Activated naive CD8-positive, alpha-beta T cell treated with anti-CD3 and anti-CD28 coated beads for 36 hours (primary cell): ENCODE results near the gene ADGRV1. TPM values are rescaled to one million over a fixed set of nuclear protein-coding genes. Genes with fewer than 3 reads are reported as not detected.
"Not testable (repeated sequence)": the region's sequence is repeated elsewhere in the genome, so short reads cannot be mapped to it uniquely, and the experiment has no call there.

Experiments
- DNase-seq: peaks from one replicate; pipeline ENCODE4 v3.0.0; 2021
- H3K27ac Mint-ChIP-seq: one replicate; pipeline ENCODE4 v1.8.0; 2022; ENCODE audit warnings: mild to moderate bottlenecking, moderate library complexity, mixed read lengths
- H3K27me3 Mint-ChIP-seq: one replicate; pipeline ENCODE4 v1.8.0; 2022; ENCODE audit warnings: mild to moderate bottlenecking, mixed read lengths
- H3K36me3 Mint-ChIP-seq: one replicate; pipeline ENCODE4 v1.8.0; 2021; ENCODE audit warnings: mild to moderate bottlenecking, mixed read lengths
- H3K4me1 Mint-ChIP-seq: one replicate; pipeline ENCODE4 v1.8.0; 2021; ENCODE audit warnings: mixed read lengths
- H3K4me3 Mint-ChIP-seq: one replicate; pipeline ENCODE4 v1.8.0; 2022; ENCODE audit warnings: mild to moderate bottlenecking, moderate library complexity, mixed read lengths
- H3K9me3 Mint-ChIP-seq: one replicate; pipeline ENCODE4 v1.8.0; 2022; ENCODE audit warnings: mixed read lengths
- total RNA-seq, 2 experiments: library from RNA; stranded (reverse); gene quantifications; one replicate each; pipeline ENCODE4 v1.2.3, GENCODE V29; 2021

Gene ADGRV1
- total RNA-seq, 2 experiments from 2014 or later = 0.14 TPM; not detected in 1

GRCh38 chr5:90685425-90686022 is 126.9 kb downstream of the ADGRV1 start:
- no peaks in the 10 kb centered on the region for H3K4me1 Mint-ChIP-seq
- H3K27ac Mint-ChIP-seq = no peak overlapping the region
- no peak overlapping the region for H3K4me3 Mint-ChIP-seq
- no peak for DNase-seq
- no peaks in the 10 kb centered on the region for H3K36me3 Mint-ChIP-seq
- no peaks in the 10 kb centered on the region for H3K27me3 Mint-ChIP-seq
- peaks cover 2% of the 10 kb centered on the region for H3K9me3 Mint-ChIP-seq

DNA sequence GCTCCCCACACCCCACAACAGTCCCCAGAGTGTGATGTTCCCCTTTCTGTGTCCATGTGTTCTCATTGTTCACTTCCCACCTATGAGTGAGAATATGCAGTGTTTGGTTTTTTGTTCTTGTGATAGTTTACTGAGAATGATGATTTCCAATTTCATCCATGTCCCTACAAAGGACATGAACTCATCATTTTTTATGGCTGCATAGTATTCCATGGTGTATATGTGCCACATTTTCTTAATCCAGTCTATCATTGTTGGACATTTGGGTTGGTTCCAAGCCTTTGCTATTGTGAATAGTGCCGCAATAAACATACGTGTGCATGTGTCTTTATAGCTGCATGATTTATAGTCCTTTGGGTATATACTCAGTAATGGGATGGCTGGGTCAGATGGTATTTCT is 127.8 kb downstream of the ADGRV1 start:
- H3K27ac Mint-ChIP-seq, H3K27me3 Mint-ChIP-seq, H3K4me3 Mint-ChIP-seq, H3K9me3 Mint-ChIP-seq, H3K36me3 Mint-ChIP-seq, H3K4me1 Mint-ChIP-seq, DNase-seq: not testable (repeated sequence)

GRCh38 chr5:90687458-90687857 is 128.9 kb downstream of the ADGRV1 start:
- not testable (repeated sequence) for H3K9me3 Mint-ChIP-seq, H3K4me3 Mint-ChIP-seq, DNase-seq, H3K27me3 Mint-ChIP-seq, H3K36me3 Mint-ChIP-seq, H3K4me1 Mint-ChIP-seq, H3K27ac Mint-ChIP-seq

DNA sequence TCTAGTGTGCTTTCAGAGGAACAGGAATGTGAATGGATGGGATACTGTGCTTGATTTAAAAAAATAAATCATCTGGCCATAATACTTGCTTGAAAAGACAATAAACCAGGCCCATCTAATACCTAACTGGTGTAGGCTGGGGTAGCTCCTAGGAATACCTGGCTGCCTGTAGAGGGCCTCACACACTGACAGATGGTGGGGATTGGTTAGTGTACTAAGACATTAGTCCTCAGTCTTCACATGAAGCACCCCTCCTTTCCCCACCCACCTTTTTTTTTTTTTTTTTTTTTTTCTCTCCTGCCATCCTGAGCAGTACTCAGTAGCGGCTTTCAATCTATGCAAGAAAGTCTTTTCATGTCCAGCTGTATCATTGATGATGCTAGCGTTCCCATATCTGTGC is 130.5 kb downstream of the ADGRV1 start:
- H3K27me3 Mint-ChIP-seq = peaks cover 3% of the 10 kb centered on the region
- no peaks in the 10 kb centered on the region for H3K4me1 Mint-ChIP-seq
- no peaks in the 10 kb centered on the region for H3K36me3 Mint-ChIP-seq
- H3K4me3 Mint-ChIP-seq = no peak overlapping the region
- no peak overlapping the region for H3K27ac Mint-ChIP-seq
- H3K9me3 Mint-ChIP-seq = peaks cover 2% of the 10 kb centered on the region
- no peak for DNase-seq

DNA sequence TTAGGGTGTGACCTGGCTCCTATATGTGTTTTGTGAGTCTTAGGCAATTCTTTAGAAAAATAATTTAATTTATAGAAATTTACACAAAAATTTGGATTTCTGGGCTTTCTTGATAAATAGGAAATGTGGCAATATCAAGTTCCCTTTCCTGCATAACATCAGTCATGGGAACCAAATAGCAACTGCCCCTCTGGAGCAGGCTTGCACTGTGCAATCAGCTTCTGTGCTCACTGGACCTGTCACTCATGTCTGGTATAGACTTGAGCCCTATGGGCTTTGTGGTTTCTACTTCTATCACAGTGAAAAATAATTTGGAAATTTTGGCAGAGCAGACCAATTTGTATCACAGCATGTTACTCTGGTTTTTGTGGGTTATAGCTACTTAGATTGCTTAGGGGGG is 131.7 kb downstream of the ADGRV1 start:
- H3K27ac Mint-ChIP-seq = no peak overlapping the region
- DNase-seq = no peak
- H3K27me3 Mint-ChIP-seq = peaks cover 3% of the 10 kb centered on the region

GRCh38 chr5:90691533-90691932 is 132.9 kb downstream of the ADGRV1 start:
- Mint-ChIP-seq H3K27ac (no peak overlapping the region), H3K4me3 (no peak overlapping the region), H3K9me3 (peaks cover 2% of the 10 kb centered on the region), H3K36me3 (no peaks in the 10 kb centered on the region), H3K4me1 (no peaks in the 10 kb centered on the region), H3K27me3 (peaks cover 3% of the 10 kb centered on the region)
- no peak for DNase-seq

More for the DNA sequence above, 131.7 kb downstream of the ADGRV1 start:
- no peak overlapping the region for H3K4me3 Mint-ChIP-seq
- H3K36me3 Mint-ChIP-seq = no peaks in the 10 kb centered on the region
- peaks cover 2% of the 10 kb centered on the region for H3K9me3 Mint-ChIP-seq
- H3K4me1 Mint-ChIP-seq = no peaks in the 10 kb centered on the region

DNA sequence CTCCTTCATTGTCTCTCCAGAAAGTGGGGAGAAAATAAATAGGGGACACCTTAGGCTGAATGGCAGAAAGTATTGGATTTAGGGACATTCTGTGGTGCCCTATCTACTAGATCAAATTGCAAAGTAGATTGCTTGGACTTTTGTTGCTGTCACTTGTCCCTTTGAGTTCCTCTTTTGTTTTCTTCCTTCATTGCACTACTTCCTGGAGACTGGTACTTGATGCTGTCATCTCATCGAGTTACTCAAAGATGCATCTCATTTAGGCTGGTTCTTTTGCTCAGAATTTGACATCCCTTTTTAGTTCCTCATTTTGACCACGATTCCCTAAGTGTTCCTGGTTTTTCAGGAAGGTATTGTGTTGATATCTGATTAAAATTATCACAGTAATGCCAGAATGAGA is 137.6 kb downstream of the ADGRV1 start:
- H3K4me1 Mint-ChIP-seq = no peaks in the 10 kb centered on the region
- no peak overlapping the region for H3K27ac Mint-ChIP-seq
- H3K36me3 Mint-ChIP-seq = no peaks in the 10 kb centered on the region
- peaks cover 6% of the 10 kb centered on the region for H3K27me3 Mint-ChIP-seq
- H3K9me3 Mint-ChIP-seq = no peaks in the 10 kb centered on the region
- H3K4me3 Mint-ChIP-seq = no peak overlapping the region
- no peak for DNase-seq

- no peak overlapping the region for H3K4me3 Mint-ChIP-seq
- H3K9me3 Mint-ChIP-seq = no peaks in the 10 kb centered on the region
These were observed 141.7 kb downstream of the ADGRV1 start for GRCh38 chr5:90700299-90700698.

DNA sequence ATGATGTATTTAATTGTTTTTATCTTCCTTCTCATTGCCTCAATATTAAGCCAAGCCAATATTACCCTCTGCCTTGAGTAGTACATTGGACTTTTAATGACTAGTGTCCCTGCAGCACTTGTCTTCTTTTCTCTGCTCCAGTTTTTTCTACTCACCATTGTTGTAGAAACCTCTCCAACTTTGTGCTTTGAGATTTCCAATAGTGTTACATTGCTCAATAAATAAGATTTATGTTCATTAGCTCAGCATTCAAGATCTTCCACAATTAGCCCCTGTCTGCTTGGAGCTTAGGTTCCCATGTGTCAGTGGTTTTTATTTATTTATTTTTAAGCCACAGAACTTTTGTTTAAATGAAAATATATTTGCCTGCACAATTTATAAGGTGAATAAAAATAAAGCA is 145.3 kb downstream of the ADGRV1 start:
- Mint-ChIP-seq H3K27ac (no peak overlapping the region), H3K27me3 (peaks cover 13% of the 10 kb centered on the region), H3K4me1 (no peaks in the 10 kb centered on the region), H3K36me3 (no peaks in the 10 kb centered on the region), H3K4me3 (no peak overlapping the region), H3K9me3 (no peaks in the 10 kb centered on the region)
- DNase-seq = no peak

More at GRCh38 chr5:90700299-90700698, 141.7 kb downstream of the ADGRV1 start:
- DNase-seq = no peak
- no peaks in the 10 kb centered on the region for H3K36me3 Mint-ChIP-seq
- no peak overlapping the region for H3K27ac Mint-ChIP-seq
- no peaks in the 10 kb centered on the region for H3K4me1 Mint-ChIP-seq
- peaks cover 10% of the 10 kb centered on the region for H3K27me3 Mint-ChIP-seq

- Mint-ChIP-seq H3K27me3 (peaks cover 13% of the 10 kb centered on the region), H3K4me1 (no peaks in the 10 kb centered on the region)
These were observed 149.1 kb downstream of the ADGRV1 start for GRCh38 chr5:90707698-90708097.

GRCh38 chr5:90709323-90710155 is 150.9 kb downstream of the ADGRV1 start:
- Mint-ChIP-seq H3K27me3 (peaks cover 16% of the 10 kb centered on the region), H3K4me1 (no peaks in the 10 kb centered on the region), H3K9me3 (no peaks in the 10 kb centered on the region), H3K27ac (no peak overlapping the region), H3K4me3 (no peak overlapping the region), H3K36me3 (no peaks in the 10 kb centered on the region)
- peak; percentile 1 for DNase-seq

More at GRCh38 chr5:90707698-90708097, 149.1 kb downstream of the ADGRV1 start:
- Mint-ChIP-seq H3K4me3 (no peak overlapping the region), H3K9me3 (no peaks in the 10 kb centered on the region), H3K27ac (no peak overlapping the region), H3K36me3 (no peaks in the 10 kb centered on the region)
- DNase-seq = no peak

DNA sequence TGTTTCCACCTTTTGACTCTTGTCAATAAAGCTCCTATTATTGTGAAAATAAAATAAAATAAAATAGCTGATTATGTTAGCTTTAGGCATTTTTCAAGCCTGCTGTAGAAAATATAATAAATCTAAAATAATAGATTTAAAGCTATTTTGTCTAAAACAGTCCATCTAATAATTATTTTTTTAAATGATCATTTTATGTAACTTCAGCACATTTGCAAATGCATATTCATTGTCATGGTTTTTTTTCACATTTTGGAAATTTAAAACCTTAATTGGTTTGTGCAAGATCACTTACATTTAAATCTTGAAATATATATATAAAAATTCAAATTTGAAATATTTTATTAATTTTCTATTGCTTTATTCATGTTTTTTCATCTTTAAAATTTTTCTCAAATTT is 159.8 kb downstream of the ADGRV1 start:
- H3K36me3 Mint-ChIP-seq = no peaks in the 10 kb centered on the region
- no peak for DNase-seq
- no peak overlapping the region for H3K4me3 Mint-ChIP-seq
- no peaks in the 10 kb centered on the region for H3K4me1 Mint-ChIP-seq
- peaks cover 8% of the 10 kb centered on the region for H3K27me3 Mint-ChIP-seq
- no peak overlapping the region for H3K27ac Mint-ChIP-seq
- H3K9me3 Mint-ChIP-seq = no peaks in the 10 kb centered on the region

DNA sequence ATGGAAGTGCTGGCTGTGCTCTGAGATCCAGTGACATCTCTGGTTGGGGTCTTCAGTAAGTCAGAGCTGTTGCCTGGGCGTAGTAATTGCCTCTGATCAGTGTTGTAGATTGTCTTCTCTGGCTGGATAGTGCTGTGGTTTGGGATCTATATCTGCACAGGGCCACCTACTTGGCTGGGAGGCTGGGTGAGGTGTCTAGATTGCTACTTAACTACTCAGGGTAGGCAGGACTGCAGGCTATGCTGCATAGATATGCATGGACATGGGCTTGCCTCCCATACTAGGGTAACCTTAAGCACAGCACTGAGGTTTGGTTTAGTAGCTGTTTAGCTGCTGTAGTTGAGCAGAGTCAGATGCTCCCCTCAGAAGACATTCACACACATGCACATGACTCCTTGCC is 181.0 kb downstream of the ADGRV1 start:
- H3K4me1 Mint-ChIP-seq = no peaks in the 10 kb centered on the region
- H3K27ac Mint-ChIP-seq = no peak overlapping the region
- H3K9me3 Mint-ChIP-seq = peaks cover 8% of the 10 kb centered on the region
- H3K27me3 Mint-ChIP-seq = peaks cover 17% of the 10 kb centered on the region
- H3K4me3 Mint-ChIP-seq = no peak overlapping the region
- no peak for DNase-seq
- H3K36me3 Mint-ChIP-seq = no peaks in the 10 kb centered on the region

DNA sequence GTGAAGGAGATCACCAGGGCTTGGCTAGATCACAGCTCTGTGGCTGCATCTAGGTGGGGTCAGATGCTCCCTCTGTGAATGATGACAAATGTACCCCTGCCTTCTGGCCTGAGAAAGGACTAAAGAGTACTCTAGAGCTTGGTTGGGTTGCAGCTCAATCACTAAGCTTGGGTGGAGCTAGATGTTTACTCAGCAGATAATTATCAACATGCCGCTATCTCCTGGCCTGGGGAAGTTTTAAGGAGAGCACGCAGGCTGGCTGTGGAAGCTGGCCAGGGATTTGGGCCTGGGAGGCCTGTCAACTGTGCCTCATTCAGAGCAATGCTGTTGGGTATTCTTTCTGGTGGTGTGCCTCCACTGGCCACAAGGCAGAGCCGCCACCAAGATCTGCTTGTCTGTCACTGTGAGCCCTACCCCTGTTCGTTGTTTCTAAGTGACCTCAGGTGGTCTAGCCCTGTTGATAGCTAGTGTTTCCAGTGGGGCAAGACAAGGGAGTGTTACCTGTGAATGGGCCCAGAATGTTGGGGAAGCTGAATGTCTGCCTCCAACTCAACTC is 181.7 kb downstream of the ADGRV1 start:
- Mint-ChIP-seq H3K4me1 (no peaks in the 10 kb centered on the region), H3K9me3 (peaks cover 8% of the 10 kb centered on the region), H3K27me3 (peaks cover 11% of the 10 kb centered on the region), H3K4me3 (no peak overlapping the region), H3K27ac (no peak overlapping the region), H3K36me3 (no peaks in the 10 kb centered on the region)
- DNase-seq = no peak

DNA sequence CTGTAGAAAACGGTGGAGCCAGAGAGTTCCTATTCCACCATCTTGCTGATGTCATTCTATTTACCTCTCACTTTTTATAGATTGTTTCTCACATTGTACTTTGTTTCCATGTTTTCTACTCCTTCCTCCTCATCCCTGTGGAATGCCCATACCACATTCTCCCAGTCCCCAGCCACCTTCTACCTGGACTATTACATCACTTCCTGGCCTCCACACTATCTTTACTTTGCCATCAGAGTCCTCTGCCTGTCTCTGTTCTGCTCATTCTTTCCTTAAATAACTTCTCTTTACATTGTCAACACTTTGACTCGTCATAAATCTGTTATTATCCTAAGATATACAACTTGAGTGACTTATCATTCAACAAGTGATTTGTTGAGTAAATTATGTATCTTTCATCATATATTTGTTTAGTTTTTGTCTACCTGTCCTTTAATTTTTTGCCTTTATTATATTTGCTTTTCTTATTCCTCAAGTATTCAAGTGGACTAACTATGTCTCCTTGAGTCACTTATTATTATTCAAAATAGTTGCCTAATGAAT is 182.5 kb downstream of the ADGRV1 start:
- Mint-ChIP-seq H3K27me3 (peaks cover 15% of the 10 kb centered on the region), H3K4me3 (no peak overlapping the region), H3K4me1 (no peaks in the 10 kb centered on the region), H3K27ac (no peak overlapping the region), H3K36me3 (no peaks in the 10 kb centered on the region), H3K9me3 (peaks cover 8% of the 10 kb centered on the region)
- no peak for DNase-seq
